PC-9 (cell line): ENCODE measurements around the gene HABP2.

ENCODE experiments used
- EZH2 ChIP-seq: fragments of 200-600 bp; sonication (generic); IDR thresholded peaks from 2 replicates; pipeline ENCODE4 v1.8.0; 2017; ENCODE audit warnings: antibody characterized with exemption, low read depth
- TF ChIP-seq, protein P1 (sequence below): fragments of 200-600 bp; sonication (generic); conservative IDR thresholded peaks from 2 replicates; pipeline ENCODE4 v1.6.1; 2017; ENCODE audit warnings: mixed run types, antibody characterized with exemption, mild to moderate bottlenecking, moderate library complexity

DNA sequence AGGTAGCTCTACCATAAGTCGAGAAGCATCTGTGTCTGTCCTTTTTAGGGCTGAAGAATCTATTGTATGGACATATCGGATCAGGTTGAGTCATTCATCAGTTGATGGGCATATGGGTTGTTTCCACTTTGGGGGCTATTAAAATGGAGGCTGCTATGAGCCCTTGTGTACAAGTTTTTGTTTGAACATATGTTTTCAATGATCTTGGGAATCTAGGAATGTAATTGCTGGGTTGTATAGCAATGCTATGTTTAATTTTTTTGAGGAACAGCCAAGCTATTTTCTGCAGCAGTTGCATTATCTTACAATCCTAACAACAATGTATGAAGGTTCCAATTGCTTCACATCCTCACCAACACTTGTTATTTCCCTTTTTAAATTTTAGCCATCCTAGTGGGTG lies 46.4 kb upstream of the HABP2 start:
- TF ChIP-seq, protein P1, sequence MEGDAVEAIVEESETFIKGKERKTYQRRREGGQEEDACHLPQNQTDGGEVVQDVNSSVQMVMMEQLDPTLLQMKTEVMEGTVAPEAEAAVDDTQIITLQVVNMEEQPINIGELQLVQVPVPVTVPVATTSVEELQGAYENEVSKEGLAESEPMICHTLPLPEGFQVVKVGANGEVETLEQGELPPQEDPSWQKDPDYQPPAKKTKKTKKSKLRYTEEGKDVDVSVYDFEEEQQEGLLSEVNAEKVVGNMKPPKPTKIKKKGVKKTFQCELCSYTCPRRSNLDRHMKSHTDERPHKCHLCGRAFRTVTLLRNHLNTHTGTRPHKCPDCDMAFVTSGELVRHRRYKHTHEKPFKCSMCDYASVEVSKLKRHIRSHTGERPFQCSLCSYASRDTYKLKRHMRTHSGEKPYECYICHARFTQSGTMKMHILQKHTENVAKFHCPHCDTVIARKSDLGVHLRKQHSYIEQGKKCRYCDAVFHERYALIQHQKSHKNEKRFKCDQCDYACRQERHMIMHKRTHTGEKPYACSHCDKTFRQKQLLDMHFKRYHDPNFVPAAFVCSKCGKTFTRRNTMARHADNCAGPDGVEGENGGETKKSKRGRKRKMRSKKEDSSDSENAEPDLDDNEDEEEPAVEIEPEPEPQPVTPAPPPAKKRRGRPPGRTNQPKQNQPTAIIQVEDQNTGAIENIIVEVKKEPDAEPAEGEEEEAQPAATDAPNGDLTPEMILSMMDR = no peak
- TF ChIP-seq EZH2 = no peak
